ENCODE data around the gene TMEM198.

The TMEM198 gene

DNA sequence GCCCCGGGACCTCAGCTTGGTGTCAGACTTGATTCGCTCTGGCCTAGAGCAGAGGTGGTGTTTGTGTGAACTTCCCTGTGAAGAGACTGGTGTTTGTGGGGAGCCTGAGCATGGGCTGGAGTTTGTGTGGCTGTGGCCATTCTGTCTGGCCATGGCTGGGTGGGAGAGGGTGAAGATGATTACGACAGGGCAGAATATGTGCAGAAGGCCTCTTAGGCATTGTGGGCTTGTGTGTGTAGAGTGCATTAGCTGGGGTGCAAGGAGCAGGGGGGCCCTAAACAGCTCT, 17.0 kb downstream of the TMEM198 start:
- H3K36me3 ChIP-seq (ENCODE audit: control insufficient read depth in 5 of 5, insufficient read depth in 5 of 5, low read length in 5 of 5): peaks cover 0 to 31% (median 23%) of the 10 kb centered on the region in 5 donors
- no peak overlapping the region for H3K4me3 ChIP-seq (ENCODE audit: low read depth in 1 of 5, low read length in 5 of 5)
- H3K27me3 ChIP-seq (ENCODE audit: control insufficient read depth in 5 of 5, insufficient read depth in 4 of 5, low read length in 5 of 5): no peaks in the 10 kb centered on the region
- H3K4me1 ChIP-seq (ENCODE audit: control insufficient read depth in 5 of 5, insufficient read depth in 5 of 5, low read length in 5 of 5): no peaks in the 10 kb centered on the region
- H3K9me3 ChIP-seq (ENCODE audit: control insufficient read depth in 5 of 5, low read length in 5 of 5): no peaks in the 10 kb centered on the region
- no peak overlapping the region for H3K9ac ChIP-seq (ENCODE audit: low read length in 5 of 5)
- H3K27ac ChIP-seq (ENCODE audit: low read depth, low read length): no peak overlapping the region

- H3K9me3 ChIP-seq (ENCODE audit: control insufficient read depth in 5 of 5, low read length in 5 of 5): no peaks in the 10 kb centered on the region
These were observed 17.6 kb downstream of the TMEM198 start for GRCh38 chr2:219561179-219562048.

GRCh38 chr2:219562049-219563020, 18.5 kb downstream of the TMEM198 start:
- Histone ChIP-seq H3K4me3 (ENCODE audit: low read depth in 1 of 5, low read length in 5 of 5) (no peak overlapping the region), H3K27ac (ENCODE audit: low read depth, low read length) (no peak overlapping the region), H3K9me3 (ENCODE audit: control insufficient read depth in 5 of 5, low read length in 5 of 5) (no peaks in the 10 kb centered on the region), H3K4me1 (ENCODE audit: control insufficient read depth in 5 of 5, insufficient read depth in 5 of 5, low read length in 5 of 5) (no peaks in the 10 kb centered on the region), H3K27me3 (ENCODE audit: control insufficient read depth in 5 of 5, insufficient read depth in 4 of 5, low read length in 5 of 5) (no peaks in the 10 kb centered on the region), H3K9ac (ENCODE audit: low read length in 5 of 5) (no peak overlapping the region), H3K36me3 (ENCODE audit: control insufficient read depth in 5 of 5, insufficient read depth in 5 of 5, low read length in 5 of 5) (peaks cover 0 to 38% (median 25%) of the 10 kb centered on the region in 5 donors)

More at GRCh38 chr2:219561179-219562048, 17.6 kb downstream of the TMEM198 start:
- Histone ChIP-seq H3K27ac (ENCODE audit: low read depth, low read length) (no peak overlapping the region), H3K27me3 (ENCODE audit: control insufficient read depth in 5 of 5, insufficient read depth in 4 of 5, low read length in 5 of 5) (no peaks in the 10 kb centered on the region), H3K36me3 (ENCODE audit: control insufficient read depth in 5 of 5, insufficient read depth in 5 of 5, low read length in 5 of 5) (peaks cover 0 to 33% (median 21%) of the 10 kb centered on the region in 5 donors), H3K4me1 (ENCODE audit: control insufficient read depth in 5 of 5, insufficient read depth in 5 of 5, low read length in 5 of 5) (no peaks in the 10 kb centered on the region), H3K9ac (ENCODE audit: low read length in 5 of 5) (no peak overlapping the region), H3K4me3 (ENCODE audit: low read depth in 1 of 5, low read length in 5 of 5) (no peak overlapping the region)

DNA sequence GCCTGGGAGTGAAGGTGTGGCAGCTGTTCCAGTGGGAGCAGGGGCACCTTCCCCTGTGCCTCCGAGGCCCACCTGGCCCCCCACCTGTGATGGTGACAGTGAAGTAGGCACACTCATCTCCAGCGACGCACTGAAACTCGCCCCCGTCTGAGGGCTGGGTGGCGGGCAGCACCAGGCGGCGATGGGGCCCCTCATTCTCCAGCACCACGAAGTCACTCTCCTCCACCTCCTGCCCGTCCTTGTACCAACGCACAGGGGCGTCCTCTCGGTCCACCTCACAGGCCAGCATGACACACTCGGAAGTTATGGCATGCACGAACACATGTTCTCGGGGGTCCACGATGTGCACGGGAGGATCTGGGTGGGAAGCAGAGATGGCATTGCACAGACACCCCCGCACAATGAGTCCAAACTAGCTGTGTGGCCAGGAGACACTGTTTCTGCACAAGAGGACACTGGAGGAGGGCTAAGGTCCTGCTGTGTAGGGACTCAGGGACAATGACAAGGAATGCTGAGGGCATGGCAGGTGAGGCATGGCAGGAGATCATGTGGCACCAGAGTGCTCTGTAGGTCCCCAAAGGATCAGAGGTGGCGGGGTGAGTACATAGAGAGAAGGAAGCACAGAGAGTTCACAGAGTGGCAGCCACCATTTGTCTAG, 19.6 kb downstream of the TMEM198 start:
- no peak overlapping the region for H3K27ac ChIP-seq (ENCODE audit: low read depth, low read length)
- no peaks in the 10 kb centered on the region for H3K9me3 ChIP-seq (ENCODE audit: control insufficient read depth in 5 of 5, low read length in 5 of 5)
- no peak overlapping the region for H3K9ac ChIP-seq (ENCODE audit: low read length in 5 of 5)
- H3K4me3 ChIP-seq (ENCODE audit: low read depth in 1 of 5, low read length in 5 of 5): no peak overlapping the region
- H3K36me3 ChIP-seq (ENCODE audit: control insufficient read depth in 5 of 5, insufficient read depth in 5 of 5, low read length in 5 of 5): peaks cover 0 to 43% (median 28%) of the 10 kb centered on the region in 5 donors
- no peaks in the 10 kb centered on the region for H3K4me1 ChIP-seq (ENCODE audit: control insufficient read depth in 5 of 5, insufficient read depth in 5 of 5, low read length in 5 of 5)
- H3K27me3 ChIP-seq (ENCODE audit: control insufficient read depth in 5 of 5, insufficient read depth in 4 of 5, low read length in 5 of 5): no peaks in the 10 kb centered on the region

- Histone ChIP-seq H3K4me3 (ENCODE audit: low read depth in 1 of 5, low read length in 5 of 5) (no peak overlapping the region), H3K9ac (ENCODE audit: low read length in 5 of 5) (no peak overlapping the region), H3K9me3 (ENCODE audit: control insufficient read depth in 5 of 5, low read length in 5 of 5) (no peaks in the 10 kb centered on the region), H3K4me1 (ENCODE audit: control insufficient read depth in 5 of 5, insufficient read depth in 5 of 5, low read length in 5 of 5) (peaks cover 0 to 9% (median 6%) of the 10 kb centered on the region in 5 donors), H3K36me3 (ENCODE audit: control insufficient read depth in 5 of 5, insufficient read depth in 5 of 5, low read length in 5 of 5) (peaks cover 0 to 43% (median 28%) of the 10 kb centered on the region in 5 donors), H3K27me3 (ENCODE audit: control insufficient read depth in 5 of 5, insufficient read depth in 4 of 5, low read length in 5 of 5) (no peaks in the 10 kb centered on the region), H3K27ac (ENCODE audit: low read depth, low read length) (no peak overlapping the region)
These were observed 21.6 kb downstream of the TMEM198 start for GRCh38 chr2:219565130-219566080.

DNA sequence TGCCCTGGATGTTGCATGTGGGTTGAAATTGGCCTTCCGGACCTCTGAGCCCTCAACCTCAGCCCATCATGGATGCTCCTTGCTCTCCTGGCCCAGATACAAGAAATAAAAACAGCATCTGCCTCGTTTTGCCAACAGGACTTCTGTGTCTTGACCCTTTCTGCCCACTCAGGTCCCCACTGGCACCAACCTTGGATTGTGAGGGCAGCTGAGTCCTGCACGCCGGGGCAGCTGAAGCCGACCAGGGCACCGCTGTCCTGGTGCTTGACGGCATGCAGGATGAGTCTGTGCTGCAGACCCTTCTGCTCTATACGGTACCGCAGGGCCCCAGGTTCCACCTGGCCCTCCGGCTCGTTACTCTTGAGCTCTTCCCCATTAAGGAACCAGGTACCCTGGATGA, 22.8 kb downstream of the TMEM198 start:
- Histone ChIP-seq H3K4me1 (ENCODE audit: control insufficient read depth in 5 of 5, insufficient read depth in 5 of 5, low read length in 5 of 5) (peaks cover 0 to 12% (median 9%) of the 10 kb centered on the region in 5 donors), H3K27me3 (ENCODE audit: control insufficient read depth in 5 of 5, insufficient read depth in 4 of 5, low read length in 5 of 5) (no peaks in the 10 kb centered on the region), H3K27ac (ENCODE audit: low read depth, low read length) (no peak overlapping the region), H3K9me3 (ENCODE audit: control insufficient read depth in 5 of 5, low read length in 5 of 5) (no peaks in the 10 kb centered on the region), H3K4me3 (ENCODE audit: low read depth in 1 of 5, low read length in 5 of 5) (no peak overlapping the region), H3K9ac (ENCODE audit: low read length in 5 of 5) (no peak overlapping the region), H3K36me3 (ENCODE audit: control insufficient read depth in 5 of 5, insufficient read depth in 5 of 5, low read length in 5 of 5) (peaks cover 0 to 43% (median 28%) of the 10 kb centered on the region in 5 donors)

DNA sequence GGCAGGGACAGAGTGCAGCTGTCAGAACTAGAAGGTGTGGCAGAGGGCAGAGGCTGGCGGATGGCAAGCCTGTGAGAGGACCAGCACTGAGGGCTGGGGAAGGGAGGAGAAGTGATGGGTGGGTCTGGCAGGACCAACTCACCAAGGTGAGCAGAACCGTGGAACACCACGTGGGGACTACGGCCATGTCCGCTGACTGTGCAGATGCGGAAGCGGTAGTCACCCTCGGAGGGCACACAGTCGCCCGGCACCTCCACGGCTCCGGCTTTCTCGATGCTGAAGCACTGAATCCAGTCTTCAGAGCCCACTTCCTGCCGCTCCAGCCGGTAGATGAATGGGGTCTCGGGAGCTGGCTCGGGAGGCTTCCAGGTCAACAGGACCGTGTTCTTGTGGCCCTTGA, 23.3 kb downstream of the TMEM198 start:
- Histone ChIP-seq H3K27me3 (ENCODE audit: control insufficient read depth in 5 of 5, insufficient read depth in 4 of 5, low read length in 5 of 5) (no peaks in the 10 kb centered on the region), H3K9ac (ENCODE audit: low read length in 5 of 5) (no peak overlapping the region), H3K36me3 (ENCODE audit: control insufficient read depth in 5 of 5, insufficient read depth in 5 of 5, low read length in 5 of 5) (peaks cover 0 to 43% (median 25%) of the 10 kb centered on the region in 5 donors), H3K27ac (ENCODE audit: low read depth, low read length) (no peak overlapping the region), H3K4me3 (ENCODE audit: low read depth in 1 of 5, low read length in 5 of 5) (no peak overlapping the region), H3K4me1 (ENCODE audit: control insufficient read depth in 5 of 5, insufficient read depth in 5 of 5, low read length in 5 of 5) (peaks cover 0 to 16% (median 11%) of the 10 kb centered on the region in 5 donors), H3K9me3 (ENCODE audit: control insufficient read depth in 5 of 5, low read length in 5 of 5) (no peaks in the 10 kb centered on the region)

GRCh38 chr2:219567791-219568361, 24.0 kb downstream of the TMEM198 start:
- Histone ChIP-seq H3K27ac (ENCODE audit: low read depth, low read length) (no peak overlapping the region), H3K9ac (ENCODE audit: low read length in 5 of 5) (no peak overlapping the region), H3K4me1 (ENCODE audit: control insufficient read depth in 5 of 5, insufficient read depth in 5 of 5, low read length in 5 of 5) (peaks cover 0 to 16% (median 11%) of the 10 kb centered on the region in 5 donors), H3K27me3 (ENCODE audit: control insufficient read depth in 5 of 5, insufficient read depth in 4 of 5, low read length in 5 of 5) (no peaks in the 10 kb centered on the region), H3K9me3 (ENCODE audit: control insufficient read depth in 5 of 5, low read length in 5 of 5) (no peaks in the 10 kb centered on the region), H3K36me3 (ENCODE audit: control insufficient read depth in 5 of 5, insufficient read depth in 5 of 5, low read length in 5 of 5) (peaks cover 0 to 36% (median 19%) of the 10 kb centered on the region in 5 donors), H3K4me3 (ENCODE audit: low read depth in 1 of 5, low read length in 5 of 5) (no peak overlapping the region)

- Histone ChIP-seq H3K9ac (ENCODE audit: low read length in 5 of 5) (no peak overlapping the region), H3K4me3 (ENCODE audit: low read depth in 1 of 5, low read length in 5 of 5) (no peak overlapping the region), H3K4me1 (ENCODE audit: control insufficient read depth in 5 of 5, insufficient read depth in 5 of 5, low read length in 5 of 5) (peaks cover 0 to 16% (median 11%) of the 10 kb centered on the region in 5 donors), H3K27me3 (ENCODE audit: control insufficient read depth in 5 of 5, insufficient read depth in 4 of 5, low read length in 5 of 5) (no peaks in the 10 kb centered on the region), H3K9me3 (ENCODE audit: control insufficient read depth in 5 of 5, low read length in 5 of 5) (no peaks in the 10 kb centered on the region), H3K36me3 (ENCODE audit: control insufficient read depth in 5 of 5, insufficient read depth in 5 of 5, low read length in 5 of 5) (peaks cover 0 to 26% (median 11%) of the 10 kb centered on the region in 5 donors), H3K27ac (ENCODE audit: low read depth, low read length) (no peak overlapping the region)
These were observed 25.2 kb downstream of the TMEM198 start for GRCh38 chr2:219569041-219569440.
